Measurements from ENCODE around the gene KCNQ1. TPM values are rescaled to one million over a fixed set of nuclear protein-coding genes. Genes with fewer than 3 reads are reported as not detected.

KCNQ1 gene
- polyA plus RNA-seq, 1 of the 3 experiments (the other 2 are of a cell fraction) = 0.05 TPM

- H3K79me2 ChIP-seq (ENCODE audit: insufficient read depth) = no peaks in the 10 kb centered on the region
- no peak overlapping the region for H3K4me2 ChIP-seq
- H3K9me3 ChIP-seq = no peaks in the 10 kb centered on the region
- no peaks in the 10 kb centered on the region for H3K4me1 ChIP-seq (ENCODE audit: control insufficient read depth in 1 of 2, insufficient read depth in 2 of 2, low read depth in 1 of 2, low read length in 1 of 2)
- H3K36me3 ChIP-seq (replicated peaks in 1 of 2; ENCODE audit: control insufficient read depth in 1 of 2, insufficient read depth in 2 of 2, low read length in 1 of 2) = no peaks in the 10 kb centered on the region
- no peaks in the 10 kb centered on the region for H4K20me1 ChIP-seq (ENCODE audit: insufficient read depth)
- H3F3A ChIP-seq (replicated peaks; ENCODE audit: insufficient read depth) = no peaks in the 10 kb centered on the region
- H2AFZ ChIP-seq (ENCODE audit: low read depth) = no peak overlapping the region
- no CpG with 5 or more reads among the region's 13 CpGs for WGBS (ENCODE audit: low lambda C conversion rate)
- no peak overlapping the region for H3K27ac ChIP-seq (ENCODE audit: low read depth in 2 of 2, low read length in 1 of 2)
- CTCF ChIA-PET = interaction anchor here (0.6 to 11.8 kb wide), 6 partner anchors 25 to 481 kb away, joined by 3 to 461 read pairs (median 84); partner anchors contain the start of genes C11orf21, CDKN1C, TSPAN32 and TSSC4
- H3K9me2 ChIP-seq = no peaks in the 10 kb centered on the region
- POLR2A ChIA-PET = no interaction called here
- no peaks in the 10 kb centered on the region for H3K27me3 ChIP-seq (ENCODE audit: insufficient read depth)
- H3K4me3 ChIP-seq (ENCODE audit: low read depth in 2 of 2, low read length in 1 of 2) = no peak overlapping the region
- TF ChIP-seq MXI1 (IDR thresholded peaks at IDR 0.05; ENCODE audit: low read depth, low read length) = no peak
- no peak for TF ChIP-seq TCF12 (IDR thresholded peaks at IDR 0.05)
- no peak for TF ChIP-seq YY1 (IDR thresholded peaks at IDR 0.05; ENCODE audit: low read depth)
- TF ChIP-seq TAF1 (IDR thresholded peaks at IDR 0.05; ENCODE audit: borderline replicate concordance, low read depth, low read length) = no peak
- TF ChIP-seq FOXJ3 (CRISPR knock-in tag; IDR thresholded peaks at IDR 0.05) = no peak
- no peak for DNase-seq
- no peak overlapping the region for H3K9ac ChIP-seq
Measured at GRCh38 chr11:2426221-2426620, 18.6 kb upstream of the KCNQ1 start.

GRCh38 chr11:2426826-2427521 is 17.8 kb upstream of the KCNQ1 start:
- WGBS (ENCODE audit: low lambda C conversion rate) = 58% methylated on average over 9 of the region's 14 CpGs
- H4K20me1 ChIP-seq (ENCODE audit: insufficient read depth) = no peaks in the 10 kb centered on the region
- no peak overlapping the region for H3K4me2 ChIP-seq
- H3K4me1 ChIP-seq (ENCODE audit: control insufficient read depth in 1 of 2, insufficient read depth in 2 of 2, low read depth in 1 of 2, low read length in 1 of 2) = no peaks in the 10 kb centered on the region
- no peaks in the 10 kb centered on the region for H3K27me3 ChIP-seq (ENCODE audit: insufficient read depth)
- TF ChIP-seq RXRA (IDR thresholded peaks at IDR 0.05; ENCODE audit: borderline replicate concordance, low read depth) (no peak), SMC3 (IDR thresholded peaks at IDR 0.05; ENCODE audit: low read depth, low read length) (no peak), GATA2 (CRISPR knock-in tag; IDR thresholded peaks at IDR 0.05) (no peak), SIN3A (IDR thresholded peaks at IDR 0.05; ENCODE audit: borderline replicate concordance, low read depth, low read length) (no peak), MEF2A (IDR thresholded peaks at IDR 0.05; ENCODE audit: borderline replicate concordance, low read depth) (no peak), TAF1 (IDR thresholded peaks at IDR 0.05; ENCODE audit: borderline replicate concordance, low read depth, low read length) (no peak), ELF1 (IDR thresholded peaks at IDR 0.05) (no peak), CHD2 (IDR thresholded peaks at IDR 0.05; ENCODE audit: low read length, partially characterized antibody) (no peak), FOSL2 (IDR thresholded peaks at IDR 0.05; ENCODE audit: borderline replicate concordance, low read depth) (no peak), TEAD4 (IDR thresholded peaks at IDR 0.05; ENCODE audit: borderline replicate concordance, insufficient read depth) (no peak), USF2 (IDR thresholded peaks at IDR 0.05; ENCODE audit: borderline replicate concordance, low read depth, low read length) (no peak), GABPA (IDR thresholded peaks at IDR 0.05; ENCODE audit: low read depth) (no peak), USF1 (IDR thresholded peaks at IDR 0.05; ENCODE audit: borderline replicate concordance, low read depth) (no peak), NRF1 (IDR thresholded peaks at IDR 0.05; ENCODE audit: low read depth, low read length) (no peak)
- no peaks in the 10 kb centered on the region for H3K9me2 ChIP-seq
- no peaks in the 10 kb centered on the region for H3K9me3 ChIP-seq
- H3K27ac ChIP-seq (ENCODE audit: low read depth in 2 of 2, low read length in 1 of 2) = no peak overlapping the region
- no peaks in the 10 kb centered on the region for H3K36me3 ChIP-seq (replicated peaks in 1 of 2; ENCODE audit: control insufficient read depth in 1 of 2, insufficient read depth in 2 of 2, low read length in 1 of 2)
- ChIA-PET CTCF (interaction anchor here (0.7 to 11.8 kb wide), 17 partner anchors 8 to 496 kb away, joined by 3 to 461 read pairs (median 4); partner anchors contain the start of genes C11orf21, CDKN1C, TSPAN32 and TSSC4), POLR2A (interaction anchor here (0.9 kb wide), 1 partner anchor 105 kb away, joined by 4 read pairs; no protein-coding TSS in a partner anchor)
- no peaks in the 10 kb centered on the region for H3K79me2 ChIP-seq (ENCODE audit: insufficient read depth)
- H3F3A ChIP-seq (replicated peaks; ENCODE audit: insufficient read depth) = no peaks in the 10 kb centered on the region
- no peak for DNase-seq
- H3K4me3 ChIP-seq (ENCODE audit: low read depth in 2 of 2, low read length in 1 of 2) = no peak overlapping the region
- H2AFZ ChIP-seq (ENCODE audit: low read depth) = no peak overlapping the region
- H3K9ac ChIP-seq = no peak overlapping the region

Measured in SK-N-SH (cell line).